ENCODE measurements around the gene C1QL4.

GRCh38 chr12:49294804-49295081 is 42.2 kb downstream of the C1QL4 start:
- TF ChIP-seq CTCF (IDR thresholded peaks at IDR 0.05) (no peak), POLR2A (IDR thresholded peaks at IDR 0.05) (no peak)

All from esophagus squamous epithelium (tissue), 4 donors.